Muscle of back (tissue), 13 donors: Measurements from ENCODE around the gene TNFRSF18. TPM values are rescaled to one million over a fixed set of nuclear protein-coding genes. Genes with fewer than 3 reads are reported as not detected.
A peak's percentile ranks its signal among the peaks of the same experiment; 100 is the strongest.
"Not testable (repeated sequence)": the region's sequence is repeated elsewhere in the genome, so short reads cannot be mapped to it uniquely, and the experiment has no call there.

Source experiments
- DNase-seq, 3 donors: peaks; one replicate each; pipeline versions ENCODE4 v3.0.0 to v3.0.0-alpha.2; 2013
- long read RNA-seq, 9 donors: transcript quantifications; one replicate each; lab custom pipeline, GENCODE V29; 2026
- polyA plus RNA-seq, 10 donors: library from polyadenylated mRNA; unstranded; fragments of 120-200 nt; gene quantifications; one replicate each; pipeline ENCODE4 v1.2.1, GENCODE V29; 2013; ENCODE audit not compliant: insufficient read length in 10 of 10

Gene TNFRSF18
- 1 to 10 TPM; 1.9 to 4.6 (median 2.9) TPM for polyA plus RNA-seq
- long read RNA-seq, donor 1, result 0 reads
- long read RNA-seq, donor 2, result 0 reads
- long read RNA-seq, donor 3, result 0 reads
- long read RNA-seq, donor 4, result 0 reads
- long read RNA-seq, donor 5, partial matches to known transcripts, result 0 of 1 reads
- long read RNA-seq, donor 5, other reads (novel, unspliced or antisense), result 0 of 1 reads
- long read RNA-seq, donor 6, result 0 reads
- long read RNA-seq, donor 7, partial matches to known transcripts, result 0 of 1 reads
- long read RNA-seq, donor 7, other reads (novel, unspliced or antisense), result 0 of 1 reads
- long read RNA-seq, donor 8, result 0 reads
- long read RNA-seq, donor 9, partial matches to known transcripts, result 0 of 1 reads
- long read RNA-seq, donor 9, other reads (novel, unspliced or antisense), result 0 of 1 reads

DNA sequence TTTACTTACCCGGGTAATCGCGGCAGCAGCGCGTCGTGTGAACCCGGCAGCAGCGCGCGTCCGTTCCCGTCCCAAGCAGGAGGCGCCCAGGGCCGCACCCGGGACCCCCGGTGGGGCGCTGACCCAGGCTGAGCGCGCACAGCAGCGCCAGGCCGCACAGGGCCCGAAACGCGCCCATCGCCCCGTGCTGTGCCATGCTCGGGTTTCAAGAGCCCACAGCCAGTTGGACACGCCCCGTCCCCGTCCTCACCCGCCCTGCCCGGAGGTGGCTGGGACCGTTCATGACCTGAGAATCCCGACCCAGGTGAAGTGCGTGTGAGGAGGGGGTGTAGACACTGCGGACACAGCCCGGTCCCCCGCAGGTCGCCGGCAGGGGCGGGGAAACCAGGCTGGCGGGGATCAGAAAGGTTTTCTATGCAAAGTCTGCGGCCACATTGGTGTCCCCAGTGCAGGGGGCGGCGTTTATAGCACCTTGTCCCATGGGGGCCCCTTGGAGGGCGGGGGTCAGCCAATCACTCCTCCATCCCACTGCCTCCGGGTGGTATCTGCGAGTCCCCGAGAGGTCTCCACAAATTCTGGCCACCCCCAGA, at the start of gene TNFRSF18:
Gene TNFRSF18 (minus strand): TSS at position 217 of the 590 bp plus-strand sequence. CDS start 21 bp downstream, at position 196.
- DNase-seq, result peak in 1 of 3 donors; percentile 43

DNA sequence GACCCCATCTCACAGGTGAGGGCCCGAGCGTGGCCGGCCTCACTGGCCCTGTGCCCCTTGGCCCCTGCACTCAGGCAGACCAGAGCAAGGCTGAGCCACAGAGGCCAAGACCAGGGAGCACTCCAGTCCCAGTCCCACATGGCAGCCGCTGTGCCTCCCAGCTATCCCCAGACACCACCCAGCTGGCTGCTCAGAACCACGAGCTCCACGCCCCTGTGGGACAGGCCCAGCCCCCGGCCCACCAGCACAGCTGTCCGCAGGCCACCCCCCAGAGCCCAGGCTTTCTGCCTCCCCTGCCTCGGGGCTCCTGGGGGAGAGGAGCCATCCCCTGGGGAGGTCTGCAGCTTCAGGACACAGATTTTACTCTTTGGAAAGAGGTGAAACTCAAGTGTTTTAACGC, 49.2 kb upstream of the TNFRSF18 start:
- DNase-seq, result no peak

DNA sequence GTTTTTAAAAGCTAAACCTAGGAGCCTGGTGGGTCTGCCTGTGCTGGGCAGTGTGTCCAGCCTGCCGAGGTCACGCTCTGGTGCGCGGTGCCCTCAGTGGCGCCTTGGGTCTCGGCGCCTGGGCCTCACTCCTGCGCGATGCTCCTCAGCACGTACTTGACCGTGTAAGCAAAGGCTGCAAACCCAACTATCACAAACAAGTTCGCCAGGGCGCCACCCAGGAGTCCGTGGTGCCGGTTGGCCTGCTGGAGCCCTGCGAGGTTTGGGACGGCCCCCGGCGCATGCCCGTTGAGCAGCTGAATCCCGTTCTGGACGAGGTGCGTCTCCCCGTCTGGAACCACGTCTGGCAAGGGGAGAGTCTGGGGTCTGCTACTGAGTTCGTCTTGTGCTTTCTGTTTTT, 48.7 kb upstream of the TNFRSF18 start:
- DNase-seq, result no peak

GRCh38 chr1:1254667-1254998, 48.2 kb upstream of the TNFRSF18 start:
- DNase-seq, result no peak

GRCh38 chr1:1253972-1254666, 47.7 kb upstream of the TNFRSF18 start:
- no peak for DNase-seq

- no peak for DNase-seq
Measured at GRCh38 chr1:1253314-1253713, 46.9 kb upstream of the TNFRSF18 start.

- DNase-seq, result no peak
Measured at GRCh38 chr1:1250786-1251284, 44.4 kb upstream of the TNFRSF18 start.

DNA sequence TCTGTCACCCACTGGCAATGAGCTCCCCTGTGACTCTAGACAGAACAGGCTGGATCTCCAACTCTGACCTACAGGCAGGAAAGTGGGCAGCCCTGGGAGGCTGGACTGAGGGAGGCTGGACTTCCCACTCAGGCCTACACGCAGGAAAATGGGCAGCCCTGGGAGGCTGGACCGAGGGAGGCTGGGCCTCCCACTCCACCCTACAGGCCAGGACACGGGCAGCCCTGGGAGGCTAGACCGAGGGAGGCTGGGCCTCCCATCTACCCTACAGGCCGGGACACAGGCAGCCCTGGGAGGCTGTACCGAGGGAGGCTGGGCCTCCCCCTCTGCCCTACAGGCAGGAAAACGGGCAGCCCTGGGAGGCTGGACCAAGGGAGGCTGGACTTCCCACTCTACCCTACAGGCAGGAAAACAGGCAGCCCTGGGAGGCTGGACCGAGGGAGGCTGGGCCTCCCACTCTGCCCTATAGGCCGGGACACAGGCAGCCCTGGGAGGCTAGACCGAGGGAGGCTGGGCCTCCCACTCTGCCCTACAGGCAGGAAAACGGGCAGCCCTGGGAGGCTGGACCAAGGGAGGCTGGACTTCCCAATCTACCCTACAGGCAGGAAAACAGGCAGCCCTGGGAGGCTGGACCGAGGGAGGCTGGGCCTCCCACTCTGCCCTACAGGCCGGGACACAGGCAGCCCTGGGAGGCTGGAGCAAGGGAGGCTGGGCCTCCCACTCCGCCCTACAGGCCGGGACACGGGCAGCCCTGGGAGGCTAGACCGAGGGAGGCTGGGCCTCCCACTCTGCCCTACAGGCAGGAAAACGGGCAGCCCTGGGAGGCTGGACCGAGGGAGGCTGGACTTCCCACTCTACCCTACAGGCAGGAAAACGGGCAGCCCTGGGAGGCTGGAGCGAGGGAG, 41.9 kb upstream of the TNFRSF18 start:
- DNase-seq, result not testable (repeated sequence)

- DNase-seq, result no peak
Measured at GRCh38 chr1:1247341-1247913, 41.0 kb upstream of the TNFRSF18 start.

DNA sequence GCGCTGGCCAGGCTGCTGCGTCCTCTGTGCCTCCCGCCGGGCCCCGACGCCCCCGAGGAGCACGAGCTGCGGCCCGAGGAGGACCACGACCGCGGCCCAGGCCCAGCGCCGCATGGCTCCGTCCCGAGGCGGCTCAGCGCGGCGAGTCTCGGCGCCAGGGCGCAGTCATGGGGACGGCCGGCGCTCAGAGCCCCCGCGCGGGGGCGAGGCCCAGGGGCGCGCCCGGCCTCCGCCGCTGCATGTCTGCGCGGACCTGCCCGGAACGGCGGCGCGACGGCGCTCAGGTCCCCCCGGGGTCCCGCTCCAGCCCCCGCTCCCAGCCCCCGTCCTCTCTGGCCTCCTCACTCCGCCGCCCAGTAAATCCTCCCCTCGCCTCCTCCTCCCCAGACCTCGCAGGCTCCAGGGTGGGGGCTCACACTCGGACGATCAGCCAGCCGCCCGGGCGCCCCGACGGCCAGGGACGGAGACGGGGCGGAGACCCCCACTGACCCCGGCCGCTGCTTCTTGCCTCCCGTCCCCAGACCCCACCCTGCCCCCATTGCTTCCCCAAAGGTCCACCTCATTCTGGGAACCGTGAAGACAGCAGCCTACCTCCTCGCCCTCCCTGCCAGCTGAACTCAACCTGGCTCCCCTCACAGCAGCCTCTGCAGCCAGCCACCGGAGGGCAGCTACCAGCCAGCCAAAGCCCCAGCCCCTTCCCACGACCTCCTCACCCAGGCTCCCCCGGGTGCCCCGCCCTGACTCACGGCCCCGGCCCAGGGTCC, 40.4 kb upstream of the TNFRSF18 start, which contains the start of gene C1QTNF12:
Gene C1QTNF12 (minus strand): TSS at position 146 of the 764 bp plus-strand sequence. CDS start 32 bp downstream, at position 114.
- DNase-seq, result peak in 1 of 3 donors; percentile 44

DNA sequence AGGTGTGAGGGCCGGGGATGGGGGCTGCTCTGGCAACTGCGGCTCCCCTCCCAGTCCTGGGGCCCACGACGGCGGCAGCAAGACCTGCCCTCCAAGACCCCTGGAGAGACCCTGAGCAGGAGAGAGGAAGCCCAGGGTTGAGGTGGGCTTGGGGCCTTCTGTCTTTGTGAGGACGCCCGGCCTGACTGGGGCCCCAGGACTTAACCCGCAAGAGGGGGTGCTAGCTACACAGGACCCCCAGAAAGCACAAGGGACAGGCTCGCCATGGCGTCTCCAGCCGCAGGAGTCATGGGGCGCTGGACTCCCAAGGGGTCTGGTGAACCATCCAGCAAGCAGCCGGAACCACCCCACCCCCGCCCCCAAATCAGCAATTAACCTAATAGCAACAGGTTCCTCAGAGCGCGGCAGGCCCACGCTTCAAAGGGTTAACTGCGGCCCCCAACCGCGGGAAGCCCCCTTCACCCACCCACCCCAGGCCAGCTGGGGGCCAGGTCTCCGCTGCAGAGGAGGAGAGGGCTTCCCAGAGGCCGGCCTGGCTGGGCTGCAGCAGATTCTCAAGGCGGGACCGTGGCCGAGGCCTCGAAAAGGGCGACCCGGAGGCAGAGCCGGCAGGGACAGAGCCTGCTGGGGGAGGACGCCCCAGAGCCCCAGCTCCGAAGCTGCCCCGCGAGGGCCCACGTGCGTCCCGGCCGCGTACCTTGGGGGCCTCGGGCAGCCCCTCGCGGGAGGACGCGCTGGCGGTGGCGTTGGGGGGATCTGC, 39.6 kb upstream of the TNFRSF18 start:
- DNase-seq, result no peak

- DNase-seq, result no peak
Measured at GRCh38 chr1:1245178-1245816, 38.9 kb upstream of the TNFRSF18 start.

- DNase-seq, result no peak
Measured at GRCh38 chr1:1244192-1244811, 37.9 kb upstream of the TNFRSF18 start.

GRCh38 chr1:1243807-1244191, 37.4 kb upstream of the TNFRSF18 start:
- DNase-seq, result no peak

DNA sequence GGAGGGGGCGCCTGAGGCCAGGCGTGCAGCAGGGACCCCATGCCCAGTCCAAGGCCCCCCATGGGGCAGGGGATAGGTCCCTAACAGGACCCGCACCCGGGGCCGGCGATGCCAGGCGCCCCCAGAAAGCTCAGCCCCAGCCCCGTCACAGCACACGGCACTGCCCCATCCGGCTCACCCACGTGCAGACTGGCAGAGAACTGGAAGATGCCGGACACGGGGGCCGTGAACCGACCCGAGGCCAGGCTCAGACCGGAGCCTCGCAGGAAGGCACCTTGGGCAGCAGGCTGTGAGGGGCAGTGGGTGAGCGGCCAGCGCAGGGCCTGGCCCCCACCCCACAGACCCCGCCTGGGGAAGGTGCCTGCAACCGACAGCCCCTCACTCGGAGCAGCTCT, 36.9 kb upstream of the TNFRSF18 start:
- DNase-seq, result no peak

DNA sequence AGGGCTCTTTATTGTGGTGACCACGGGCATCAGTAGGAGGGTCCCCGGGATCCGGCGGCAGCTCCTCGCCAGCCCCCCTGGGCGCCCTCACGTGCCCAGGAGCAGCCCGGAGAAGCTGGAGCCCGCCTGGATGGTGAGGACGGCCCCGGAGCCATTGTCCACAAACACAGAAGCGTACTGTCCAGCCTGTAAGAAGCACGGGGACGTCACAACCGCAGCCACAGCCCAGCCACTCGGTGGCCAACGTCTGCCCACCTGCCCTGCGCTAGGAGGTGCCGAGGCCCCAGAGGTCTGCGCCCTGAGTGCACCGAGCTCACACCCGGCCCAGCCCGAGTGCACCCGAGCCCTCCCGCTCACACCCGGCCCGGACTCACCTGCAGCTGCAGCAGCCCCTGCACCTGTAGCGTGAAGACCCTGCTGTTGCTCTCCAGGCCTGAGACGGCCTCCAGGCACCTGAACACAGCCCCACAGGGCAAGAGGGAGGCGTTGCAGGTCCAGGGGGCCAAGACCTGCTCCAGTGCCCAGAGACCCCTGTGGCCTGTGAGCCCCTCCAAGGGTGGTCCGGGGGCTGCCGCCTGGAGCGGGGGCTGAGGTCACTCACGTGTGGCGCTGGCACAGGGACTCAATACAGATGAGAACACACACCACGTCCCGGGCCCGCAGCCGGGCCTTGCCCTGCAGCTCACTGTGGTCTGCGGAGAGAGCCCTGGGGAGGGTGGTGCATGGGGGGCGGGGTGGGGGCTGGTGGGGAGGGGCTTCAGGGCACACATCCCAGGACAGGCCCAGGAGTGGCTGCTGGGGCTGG, 36.3 kb upstream of the TNFRSF18 start:
- DNase-seq, result no peak

GRCh38 chr1:1241588-1242219, 35.3 kb upstream of the TNFRSF18 start:
- no peak for DNase-seq
